HG03558 (cell line): ENCODE data around the gene SLC38A5.
"Not testable (repeated sequence)": the region's sequence is repeated elsewhere in the genome, so short reads cannot be mapped to it uniquely, and the experiment has no call there.

Experiments
- ATAC-seq: cut with Tn5 transposase; IDR thresholded peaks from one replicate; pipeline ENCODE4 v1.9.1; 2021; ENCODE audit warnings: moderate number of reproducible peaks; ENCODE audit not compliant: unreplicated experiment; ENCODE audit errors: extremely low read depth

Gene SLC38A5

DNA sequence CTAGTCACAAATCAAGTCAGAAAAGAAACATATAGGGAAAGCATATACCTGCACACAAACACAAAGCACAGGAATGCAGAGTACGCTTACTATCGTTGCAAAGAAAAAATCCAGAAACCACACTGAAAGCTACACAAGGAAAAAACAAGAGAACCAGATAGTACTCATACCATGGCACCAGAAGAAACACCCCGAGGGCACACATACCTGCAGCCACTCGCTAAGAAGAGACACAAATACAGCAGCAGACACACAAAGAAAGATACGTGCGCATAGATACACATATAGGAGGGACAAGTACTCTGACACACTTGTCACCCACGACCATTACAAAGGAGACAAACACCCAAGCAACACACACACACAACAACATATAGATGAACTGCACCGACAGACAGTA lies 1.4 kb upstream of the SLC38A5 start:
- no peak for ATAC-seq

DNA sequence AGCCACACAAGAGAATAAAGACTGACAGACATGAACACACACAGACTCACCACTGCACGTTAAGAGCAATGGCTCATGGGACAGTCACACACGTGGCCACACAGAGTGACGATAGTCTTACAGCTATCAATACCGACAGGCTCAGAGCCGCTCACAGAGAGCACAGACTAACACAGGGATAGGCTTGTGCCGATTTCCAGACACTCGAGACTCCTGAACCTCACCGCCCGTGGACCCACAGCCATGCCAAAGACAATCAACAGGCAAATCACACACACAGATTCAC lies 716 bp upstream of the SLC38A5 start:
- no peak for ATAC-seq

DNA sequence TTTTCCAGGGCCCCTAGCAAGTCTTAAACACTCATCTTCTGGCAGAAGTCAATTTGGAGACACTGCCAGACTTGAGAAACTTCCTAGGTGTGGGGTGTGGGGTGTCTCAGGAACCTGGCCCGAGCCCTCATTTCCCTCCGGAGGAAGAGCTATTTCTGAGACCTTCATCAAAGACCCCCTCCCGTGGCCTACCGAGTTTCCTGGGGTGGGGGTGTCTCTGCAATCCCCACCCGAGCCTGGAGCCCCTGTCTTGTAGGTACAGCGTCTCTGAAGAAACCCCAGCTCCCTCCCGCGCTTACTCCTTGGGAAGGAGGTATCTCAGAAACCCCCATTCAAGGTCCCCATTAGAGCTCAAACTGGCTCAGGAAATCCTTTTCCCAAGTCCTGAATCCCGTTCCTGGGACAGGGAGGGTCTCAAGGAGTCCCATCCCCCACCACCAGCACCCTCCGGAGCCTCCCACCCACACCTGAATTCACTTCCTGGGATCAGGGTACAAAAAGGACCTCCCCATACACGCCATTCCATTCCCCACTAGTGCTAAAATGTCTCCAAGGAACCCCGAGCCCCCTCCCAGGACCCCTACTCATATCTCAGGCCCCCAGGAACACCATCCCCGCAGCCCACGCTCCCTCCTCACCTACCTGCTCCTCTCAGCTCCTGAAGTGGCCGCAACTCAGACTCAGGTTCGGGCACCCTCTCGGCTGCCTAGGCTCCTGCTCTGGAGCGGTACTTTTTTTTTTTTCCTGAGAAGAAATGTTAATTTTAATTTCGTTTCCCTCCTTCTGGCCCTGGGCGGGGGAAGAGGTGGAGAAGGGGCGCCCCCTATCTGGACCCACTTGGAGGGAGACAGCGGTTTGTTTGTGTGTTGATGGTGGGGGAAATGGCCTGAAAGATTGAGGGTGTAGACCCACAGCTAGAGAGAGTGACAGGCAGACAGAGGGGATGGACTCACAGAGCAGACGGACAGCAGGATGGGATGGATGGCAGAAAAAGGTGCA lies 1.1 kb downstream of the SLC38A5 start:
- ATAC-seq, result no peak

DNA sequence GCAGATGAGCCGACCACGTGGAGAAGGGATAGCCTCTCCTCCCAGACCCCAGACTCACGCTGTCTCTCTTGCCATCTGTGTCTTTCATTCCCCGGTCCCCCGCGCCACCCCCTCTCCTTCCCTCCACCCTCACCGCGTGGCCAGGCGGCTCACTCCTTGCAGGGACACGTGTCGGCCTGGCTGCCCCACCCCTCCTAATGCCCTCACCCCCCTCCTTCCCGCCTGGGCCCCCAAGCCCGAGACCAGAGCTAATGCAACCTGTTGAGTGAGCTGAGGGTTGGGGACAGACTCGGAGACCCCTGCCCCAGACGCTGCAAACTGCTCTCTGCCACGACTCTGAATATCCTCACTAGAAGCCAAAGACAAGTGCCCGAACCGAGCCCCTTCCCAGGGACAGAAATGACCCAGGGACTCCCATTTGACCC lies 1.8 kb downstream of the SLC38A5 start:
- no peak for ATAC-seq

DNA sequence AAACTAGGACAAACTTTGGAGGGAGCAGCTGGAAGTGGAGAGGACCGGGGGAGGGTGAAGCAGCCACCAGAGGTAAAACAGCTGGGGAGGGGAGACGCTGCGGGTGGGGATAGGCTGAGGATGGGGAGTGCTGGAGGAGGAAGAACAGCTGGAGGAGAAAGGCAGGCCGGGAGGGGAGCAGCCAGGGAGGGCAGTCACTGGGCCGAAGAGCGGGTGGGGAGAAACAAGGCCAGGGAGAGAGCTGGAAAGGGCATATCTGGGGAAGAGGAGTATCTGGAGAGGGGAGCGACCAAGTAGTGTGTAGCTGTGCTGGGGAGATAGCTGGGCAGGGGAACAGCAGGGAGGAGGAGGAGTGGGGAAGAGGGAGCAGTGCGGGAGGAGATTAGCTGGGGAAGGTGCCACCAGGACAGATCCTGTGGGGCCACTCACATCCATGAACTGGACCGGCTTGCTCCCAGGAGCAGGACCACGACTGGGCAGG lies 2.7 kb downstream of the SLC38A5 start:
- ATAC-seq, result no peak

DNA sequence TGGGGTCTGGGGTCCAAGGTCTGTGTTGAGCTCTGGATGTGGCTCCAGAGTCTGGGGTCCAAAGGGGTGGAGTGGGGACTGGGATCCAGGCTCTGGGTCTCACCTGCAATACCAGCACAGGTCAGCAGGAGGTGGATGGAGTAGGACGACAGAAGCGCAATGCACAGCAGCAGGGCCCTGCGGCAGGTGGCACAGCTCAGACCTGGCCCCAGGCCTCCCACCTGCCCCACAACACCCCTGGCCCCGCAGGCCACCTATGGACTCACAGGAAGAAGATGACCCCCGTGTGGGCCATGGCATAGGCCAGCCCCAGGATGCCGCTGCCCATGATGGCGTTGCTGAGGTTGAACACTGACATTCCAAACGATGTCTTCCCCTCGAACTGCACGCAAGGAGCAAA lies 3.4 kb downstream of the SLC38A5 start:
- ATAC-seq, result no peak

DNA sequence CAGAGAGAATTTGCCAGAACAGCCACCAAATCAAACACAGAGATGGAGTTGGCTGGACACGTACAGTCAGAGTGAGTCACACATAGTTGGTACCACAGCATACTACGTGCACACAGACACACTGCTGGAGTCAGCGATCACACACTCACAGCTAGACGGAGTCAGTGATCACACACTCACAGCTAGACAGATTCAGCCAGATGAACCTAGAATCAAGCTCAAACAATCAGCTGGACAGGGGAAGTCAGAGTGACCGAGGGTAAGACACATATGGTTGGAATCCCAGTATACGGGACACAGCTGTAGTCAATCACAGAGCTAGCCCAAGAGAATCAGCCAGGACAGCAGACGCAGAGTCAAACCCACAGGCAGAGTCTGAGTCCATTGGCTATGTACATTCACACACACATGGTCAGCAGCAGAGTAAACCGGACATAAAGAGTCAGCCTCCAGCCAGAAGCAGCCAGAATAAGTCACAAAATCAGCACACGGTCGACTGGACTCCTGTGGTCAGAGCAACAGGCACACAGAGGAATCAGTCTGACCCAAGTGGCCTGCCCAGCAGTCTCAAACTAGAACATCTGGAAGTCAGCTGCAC lies 4.6 kb downstream of the SLC38A5 start:
- no peak for ATAC-seq

DNA sequence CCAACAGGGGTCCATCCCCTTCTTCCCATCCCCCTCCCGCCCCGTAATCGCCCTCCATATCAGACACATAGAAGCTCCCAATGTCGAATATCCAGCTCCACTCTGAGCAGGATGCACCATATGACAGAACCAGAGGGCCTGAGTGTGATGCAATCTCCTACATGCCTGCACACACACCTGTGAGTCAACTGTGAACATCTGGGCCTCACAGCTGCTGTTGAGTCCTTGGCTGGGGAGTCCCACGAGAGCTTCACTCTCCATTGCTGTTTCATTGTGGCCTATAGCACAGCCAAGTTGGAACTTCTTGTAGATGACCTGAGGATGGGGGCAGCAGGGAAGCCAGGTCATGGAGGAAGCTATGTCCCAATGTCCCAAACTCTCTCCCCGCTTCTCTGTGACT lies 8.2 kb downstream of the SLC38A5 start:
- no peak for ATAC-seq

DNA sequence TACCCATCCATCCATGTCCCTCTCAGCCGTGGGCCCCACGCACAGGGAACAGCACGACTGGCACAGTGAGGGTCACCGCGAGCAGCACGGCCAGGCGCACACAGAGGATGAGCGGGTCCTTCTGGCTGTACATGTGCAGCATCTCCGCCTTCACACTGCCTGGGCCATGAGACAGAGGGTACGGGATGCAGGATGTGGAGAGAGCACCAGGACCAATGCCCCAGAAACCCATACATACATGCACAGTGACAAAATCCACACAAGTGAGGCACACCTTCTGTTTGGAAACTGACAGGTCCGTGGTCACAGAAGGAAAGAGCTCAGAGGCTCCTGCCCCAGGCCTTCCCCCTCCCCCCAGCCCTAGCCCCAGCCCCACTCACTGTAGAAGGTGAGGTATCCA lies 9.5 kb downstream of the SLC38A5 start:
- no peak for ATAC-seq

DNA sequence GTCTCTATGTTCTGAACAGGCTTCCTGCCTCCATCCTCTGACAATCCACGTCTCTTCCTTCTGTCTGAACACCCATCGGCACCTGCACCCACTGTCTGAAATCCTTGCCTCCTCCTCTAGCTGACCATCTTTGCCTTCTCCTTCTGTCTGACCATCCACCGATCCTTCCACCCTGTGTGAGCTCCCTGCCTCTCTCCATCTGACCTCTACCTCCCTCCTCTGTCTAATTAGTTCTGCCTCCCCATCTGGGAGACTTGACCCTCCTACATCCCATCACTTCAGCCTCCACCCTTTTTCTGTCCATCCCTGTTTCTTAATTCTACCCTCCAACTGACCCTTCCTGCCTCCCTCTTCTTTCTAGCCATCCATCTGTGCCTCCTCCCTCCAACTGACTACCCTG lies 10.0 kb downstream of the SLC38A5 start:
- no peak for ATAC-seq

DNA sequence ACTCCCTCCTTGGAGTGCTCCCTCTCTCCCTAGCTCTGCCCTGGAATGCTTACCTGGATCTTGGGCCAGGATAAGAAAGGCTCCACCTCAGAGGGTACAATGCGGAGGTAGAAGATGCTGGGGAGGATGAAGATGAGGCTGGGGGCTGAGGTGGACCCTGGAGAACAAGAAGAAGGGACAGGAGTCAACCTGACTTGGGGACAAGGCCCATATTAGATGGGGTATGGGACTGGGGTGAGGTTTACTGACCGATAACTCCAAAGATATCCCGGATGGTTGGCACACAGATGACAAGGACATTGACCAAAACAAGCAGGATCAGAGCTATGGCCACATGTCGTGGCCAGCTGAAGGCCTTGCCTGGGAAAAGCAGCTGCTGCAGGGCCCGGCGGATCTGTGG lies 10.6 kb downstream of the SLC38A5 start:
- no peak for ATAC-seq

DNA sequence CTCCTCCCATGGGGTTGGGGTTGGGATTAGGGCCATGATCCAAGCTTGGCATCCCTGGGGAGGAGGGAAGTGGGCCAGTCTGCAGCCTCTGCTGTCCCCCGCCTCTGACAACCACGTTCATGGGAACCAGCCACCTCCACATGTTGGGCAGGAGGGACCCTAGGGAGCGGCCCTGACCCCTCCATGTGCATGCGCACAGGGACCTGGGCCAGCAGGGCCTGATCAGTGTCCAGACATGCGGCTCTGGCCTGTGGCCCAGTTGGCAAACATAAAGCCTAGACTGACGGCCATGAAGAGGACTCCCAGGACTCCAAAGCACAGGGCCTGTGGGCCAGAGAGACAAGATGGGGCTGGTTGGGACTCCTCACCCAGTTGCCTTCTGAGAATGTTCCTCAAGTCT lies 11.3 kb downstream of the SLC38A5 start:
- ATAC-seq, result no peak

DNA sequence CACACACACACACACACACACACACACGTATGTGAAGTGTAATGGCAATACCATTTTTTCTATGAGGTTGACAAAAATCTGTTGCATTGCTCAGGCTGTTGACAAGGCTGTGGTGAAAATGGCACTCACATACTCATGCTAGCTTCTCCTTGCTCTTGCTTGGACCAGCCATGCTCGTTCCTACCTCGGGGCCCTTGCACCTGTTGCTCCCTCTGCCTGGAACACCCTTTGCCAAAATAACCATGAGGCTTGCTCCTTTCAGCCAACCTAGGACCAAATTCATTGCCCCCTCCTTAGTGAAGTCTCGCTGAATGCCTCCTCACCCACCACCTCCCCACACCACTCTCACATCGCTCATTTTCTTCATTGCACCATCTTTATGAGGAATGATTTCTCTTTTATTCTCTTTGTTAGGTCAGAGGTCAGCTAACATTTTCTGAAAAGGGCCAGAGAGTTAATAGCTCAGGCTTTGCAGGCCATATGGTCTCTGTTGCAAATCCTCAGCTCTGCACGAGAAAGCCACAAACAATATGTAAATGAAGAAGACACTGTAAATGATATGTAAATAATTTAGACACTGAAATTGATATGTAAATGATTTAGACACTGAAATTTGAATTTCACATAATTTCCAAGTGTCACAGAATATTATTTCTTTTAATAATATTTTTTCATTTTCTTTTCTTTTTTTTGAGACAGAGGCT lies 13.3 kb downstream of the SLC38A5 start:
- no peak for ATAC-seq

DNA sequence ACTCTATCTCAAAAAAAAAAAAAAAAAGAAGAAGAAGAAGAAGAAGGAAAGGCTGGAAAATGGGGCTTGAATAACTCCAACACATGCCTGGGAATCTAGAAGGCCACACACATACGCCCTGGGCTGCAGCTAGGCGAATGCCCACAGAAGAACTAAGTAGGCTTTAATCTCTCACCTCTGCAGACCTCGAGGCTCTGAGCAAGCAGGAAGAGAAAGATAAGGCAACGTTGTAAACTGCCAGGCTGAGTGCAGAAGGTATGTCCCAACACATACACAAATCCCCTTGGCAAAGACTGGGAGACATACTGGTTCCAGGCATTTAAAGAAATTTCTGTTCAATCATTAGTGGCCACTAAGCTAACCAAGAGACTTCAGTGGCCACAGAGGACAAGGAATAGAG lies 18.4 kb downstream of the SLC38A5 start:
- no peak for ATAC-seq

DNA sequence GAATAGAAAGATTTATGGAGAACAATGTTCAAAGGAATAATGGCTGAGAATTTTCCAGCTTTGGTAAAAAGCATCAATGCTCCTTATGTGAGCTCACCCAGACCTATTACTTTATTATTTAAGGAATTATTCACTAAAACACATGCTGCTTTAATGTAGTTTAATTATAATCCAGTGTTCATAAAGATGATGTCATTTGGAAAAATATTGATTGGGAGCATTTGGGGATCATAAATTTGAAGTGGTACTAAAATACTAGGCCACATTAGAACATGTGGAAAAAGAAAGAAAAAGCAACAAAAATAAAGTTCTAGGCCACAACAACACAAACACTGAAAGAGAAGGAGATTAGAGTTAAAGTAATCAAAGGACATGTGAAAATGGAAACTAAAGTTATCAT lies 20.0 kb downstream of the SLC38A5 start:
- no peak for ATAC-seq

DNA sequence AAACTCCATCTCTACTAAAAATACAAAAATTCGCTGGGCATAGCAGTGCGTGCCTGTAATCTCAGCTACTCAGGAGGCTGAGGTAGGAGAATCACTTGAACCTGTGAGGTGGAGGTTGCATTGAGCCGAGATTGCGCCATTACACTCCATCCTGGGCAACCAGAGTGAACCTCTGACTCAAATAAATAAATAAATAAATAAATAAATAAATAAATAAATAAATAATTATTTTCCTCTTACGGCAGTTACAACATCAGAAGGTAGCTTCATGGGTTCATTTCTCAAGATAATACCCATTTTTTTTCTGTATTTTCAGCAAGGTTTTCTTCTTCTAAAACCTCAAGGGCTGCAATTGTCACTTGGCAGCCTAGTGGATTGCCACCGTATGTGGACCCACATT lies 22.9 kb downstream of the SLC38A5 start:
- not testable (repeated sequence) for ATAC-seq

DNA sequence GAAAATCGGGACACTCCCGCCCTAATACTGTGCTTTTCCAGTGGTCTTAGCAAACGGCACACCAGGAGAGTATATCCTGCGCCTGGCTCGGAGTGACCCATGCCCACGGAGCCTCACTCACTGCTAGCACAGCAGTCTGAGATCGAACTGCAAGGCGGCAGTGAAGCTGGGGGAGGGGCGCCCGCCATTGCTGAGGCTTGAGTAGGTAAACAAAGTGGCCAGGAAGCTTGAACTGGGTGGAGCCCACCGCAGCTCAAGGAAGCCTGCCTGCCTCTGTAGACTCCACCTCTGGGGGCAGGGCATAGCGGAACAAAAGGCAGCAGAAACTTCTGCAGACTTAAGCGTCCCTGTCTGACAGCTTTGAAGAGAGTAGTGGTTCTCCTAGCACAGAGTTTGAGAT lies 36.3 kb downstream of the SLC38A5 start:
- ATAC-seq, result not testable (repeated sequence)

DNA sequence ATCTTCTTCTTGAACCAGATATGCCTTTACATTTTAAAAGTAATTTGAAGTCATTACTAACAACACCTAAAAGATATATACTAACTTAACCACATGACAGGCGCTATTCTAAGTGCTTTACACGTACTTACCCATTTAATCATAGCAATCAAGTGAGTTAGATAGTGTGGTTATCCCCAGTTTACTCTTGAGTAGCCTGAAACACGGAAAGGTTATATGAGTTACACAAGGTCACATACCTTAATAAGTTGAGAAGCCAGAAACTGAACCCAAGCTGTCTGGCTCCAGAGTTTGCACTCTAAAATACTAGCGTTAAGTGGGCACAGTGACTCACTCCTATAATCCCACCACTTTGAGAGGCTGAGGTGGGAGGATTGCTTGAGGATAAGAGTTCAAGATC lies 39.9 kb downstream of the SLC38A5 start:
- not testable (repeated sequence) for ATAC-seq

DNA sequence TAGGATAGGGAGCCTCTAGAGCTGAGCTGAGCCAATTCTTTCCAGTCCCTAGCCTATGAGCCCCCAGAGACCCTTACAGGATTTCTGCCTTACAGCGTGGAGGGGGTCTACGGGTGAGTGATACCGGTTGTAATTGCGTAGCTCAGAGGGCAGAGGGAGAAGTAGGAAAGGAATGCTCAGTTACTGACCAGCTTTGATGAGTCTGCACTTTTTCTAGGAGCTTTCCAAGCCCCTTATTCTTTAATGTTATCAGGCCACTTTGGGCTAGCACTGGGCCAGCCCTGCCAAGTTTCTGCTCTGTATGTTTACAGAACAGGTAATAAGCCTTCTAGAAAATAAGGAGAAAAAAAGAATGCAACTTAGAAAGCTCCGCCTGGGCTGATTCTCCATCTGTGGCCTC lies 40.5 kb downstream of the SLC38A5 start:
- ATAC-seq, result not testable (repeated sequence)

DNA sequence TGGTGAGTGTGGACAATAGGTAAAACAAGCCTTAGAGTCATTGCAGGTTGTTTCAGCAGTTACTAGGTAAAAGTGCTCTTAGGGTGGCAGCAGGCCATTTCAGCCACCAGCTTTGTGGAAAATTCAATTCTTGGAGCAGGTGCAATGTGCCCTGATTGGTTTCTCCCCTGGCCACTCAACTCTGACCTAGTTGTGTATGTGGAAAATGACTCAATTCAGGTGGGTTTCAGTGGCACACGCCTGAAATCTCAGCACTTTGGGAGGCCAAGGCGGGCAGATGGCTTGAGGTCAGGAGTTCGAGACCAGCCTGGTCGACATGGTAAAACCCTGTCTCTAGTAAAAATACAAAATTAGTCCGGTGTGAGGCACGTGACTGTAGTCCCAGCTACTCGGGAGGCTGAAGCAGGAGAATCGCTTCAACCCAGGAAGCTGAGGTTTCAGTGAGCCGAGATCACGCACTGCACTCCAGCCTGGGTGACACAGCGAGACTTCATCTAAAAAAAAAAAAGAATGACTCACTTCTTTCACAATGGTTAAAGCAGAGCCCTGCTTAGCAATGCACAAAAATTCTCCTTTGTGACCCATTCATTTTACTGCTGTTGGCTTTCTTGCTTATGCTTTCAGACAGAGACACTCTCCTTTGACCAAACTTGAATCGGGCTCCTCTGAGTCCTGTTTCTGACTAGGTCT lies 42.9 kb downstream of the SLC38A5 start:
- ATAC-seq, result not testable (repeated sequence)

DNA sequence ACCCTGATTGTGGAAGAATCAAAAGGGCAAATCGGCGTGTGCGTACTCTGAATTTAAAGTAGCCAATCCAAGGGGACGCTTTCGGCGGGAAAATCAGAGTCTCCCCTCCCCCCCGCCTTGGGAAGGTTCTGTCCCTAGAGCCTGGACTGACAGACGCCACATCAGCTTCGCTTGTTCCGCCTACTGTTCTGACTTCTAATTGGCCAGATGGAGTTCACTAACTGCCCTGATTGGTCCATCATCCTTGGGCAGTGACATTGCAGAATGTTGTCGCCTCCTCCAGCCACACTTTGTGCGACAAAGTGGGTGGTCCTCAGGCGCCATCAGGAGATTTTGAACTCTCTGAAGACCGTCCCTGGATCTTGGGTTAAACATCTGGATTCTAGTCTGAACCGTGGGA lies 58.2 kb downstream of the SLC38A5 start, which contains the start of gene SSX4B:
TSS of gene SSX4B (minus strand) at position 101 of the 400 bp plus-strand sequence. CDS start 588 bp downstream, outside the sequence.
- ATAC-seq, result not testable (repeated sequence)
